ENCODE data around the gene TSSK2.

DNA sequence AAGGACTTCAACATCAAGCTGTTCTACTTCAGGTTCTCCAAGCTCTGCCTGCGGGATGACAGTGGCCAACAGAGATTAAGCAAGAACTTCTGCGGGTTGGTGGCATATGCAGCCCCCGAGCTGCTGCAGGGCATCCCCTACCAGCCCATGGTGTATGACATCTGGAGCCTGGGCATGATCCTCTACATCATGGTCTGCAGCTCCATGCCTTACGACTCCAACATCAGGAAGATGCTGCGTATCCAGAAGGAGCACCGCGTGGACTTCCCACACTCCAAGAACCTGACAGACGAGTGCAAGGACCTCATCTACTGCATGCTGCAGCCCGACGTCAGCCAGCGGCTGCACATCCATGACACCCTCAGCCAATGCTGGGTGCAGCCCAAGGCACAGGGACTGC is 6.1 kb upstream of the TSSK2 start:
- TF ChIP-seq, protein P1, sequence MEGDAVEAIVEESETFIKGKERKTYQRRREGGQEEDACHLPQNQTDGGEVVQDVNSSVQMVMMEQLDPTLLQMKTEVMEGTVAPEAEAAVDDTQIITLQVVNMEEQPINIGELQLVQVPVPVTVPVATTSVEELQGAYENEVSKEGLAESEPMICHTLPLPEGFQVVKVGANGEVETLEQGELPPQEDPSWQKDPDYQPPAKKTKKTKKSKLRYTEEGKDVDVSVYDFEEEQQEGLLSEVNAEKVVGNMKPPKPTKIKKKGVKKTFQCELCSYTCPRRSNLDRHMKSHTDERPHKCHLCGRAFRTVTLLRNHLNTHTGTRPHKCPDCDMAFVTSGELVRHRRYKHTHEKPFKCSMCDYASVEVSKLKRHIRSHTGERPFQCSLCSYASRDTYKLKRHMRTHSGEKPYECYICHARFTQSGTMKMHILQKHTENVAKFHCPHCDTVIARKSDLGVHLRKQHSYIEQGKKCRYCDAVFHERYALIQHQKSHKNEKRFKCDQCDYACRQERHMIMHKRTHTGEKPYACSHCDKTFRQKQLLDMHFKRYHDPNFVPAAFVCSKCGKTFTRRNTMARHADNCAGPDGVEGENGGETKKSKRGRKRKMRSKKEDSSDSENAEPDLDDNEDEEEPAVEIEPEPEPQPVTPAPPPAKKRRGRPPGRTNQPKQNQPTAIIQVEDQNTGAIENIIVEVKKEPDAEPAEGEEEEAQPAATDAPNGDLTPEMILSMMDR (conservative IDR thresholded peaks at IDR 0.05 in 1 of 2, IDR thresholded peaks at IDR 0.05 in 1 of 2; ENCODE audit: extremely low read depth in 1 of 2, insufficient read depth in 1 of 2, low read depth in 1 of 2, low read length in 2 of 2), result no peak
- no peak for TF ChIP-seq EZH2 (IDR thresholded peaks at IDR 0.05; ENCODE audit: borderline replicate concordance, low read length)
